Cardiac muscle cell (in vitro differentiated cells and primary cell): ENCODE measurements around the gene DGKB. TPM values are rescaled to one million over a fixed set of nuclear protein-coding genes. Genes with fewer than 3 reads are reported as not detected.

ENCODE experiments used
- DNase-seq, 2 donors: peaks; one replicate each; pipeline versions ENCODE4 v3.0.0 to v3.0.0-alpha.2; 2010 to 2017; ENCODE audit warnings: low read depth in 1 of 2, low spot score in 1 of 2
- H3K27ac ChIP-seq: fragments of 200-600 bp; sonication (generic); 2 replicates; pipeline ENCODE4 v1.5.1; 2016
- H3K27me3 ChIP-seq: fragments of 200-600 bp; sonication (generic); 2 replicates; pipeline ENCODE4 v1.6.0; 2016; ENCODE audit warnings: control low read depth
- H3K36me3 ChIP-seq: fragments of 200-600 bp; sonication (generic); 2 replicates; pipeline ENCODE4 v1.5.1; 2016; ENCODE audit warnings: control low read depth
- H3K4me1 ChIP-seq: fragments of 200-600 bp; sonication (generic); 2 replicates; pipeline ENCODE4 v1.8.1; 2017; ENCODE audit warnings: low read depth, mild to moderate bottlenecking, mixed run types
- H3K4me3 ChIP-seq: fragments of 200-600 bp; sonication (generic); 2 replicates; pipeline ENCODE4 v1.5.1; 2016; ENCODE audit warnings: mild to moderate bottlenecking
- H3K9me3 ChIP-seq: fragments of 200-600 bp; sonication (generic); 2 replicates; pipeline ENCODE4 v1.5.1; 2017; ENCODE audit warnings: low read depth, mild to moderate bottlenecking, control low read depth
- polyA plus RNA-seq: library from polyadenylated mRNA; unstranded; fragments of >200 nt; fragmentation: Nextera tagmentation; extraction: Ambion mirVana; gene quantifications from 2 replicates; pipeline ENCODE4 v1.2.1, GENCODE V29; 2016
- total RNA-seq: library from RNA; depleted of rRNA; stranded (reverse); fragments of >200 nt; gene quantifications from 2 replicates; pipeline ENCODE4 v1.2.3, GENCODE V29; 2016
- TF ChIP-seq, protein P1 (sequence below): IDR thresholded peaks from 2 replicates; pipeline ENCODE4 v1.5.1; 2012; ENCODE audit warnings: low read depth, mild to moderate bottlenecking, low read length

DGKB gene
- total and polyA plus RNA-seq, 2 experiments from 2014 or later, result 0.07 to 0.86 TPM

GRCh38 chr7:14179781-14180180 lies 722.8 kb downstream of the DGKB start:
- H3K4me3 ChIP-seq, result no peak overlapping the region
- TF ChIP-seq, protein P1, sequence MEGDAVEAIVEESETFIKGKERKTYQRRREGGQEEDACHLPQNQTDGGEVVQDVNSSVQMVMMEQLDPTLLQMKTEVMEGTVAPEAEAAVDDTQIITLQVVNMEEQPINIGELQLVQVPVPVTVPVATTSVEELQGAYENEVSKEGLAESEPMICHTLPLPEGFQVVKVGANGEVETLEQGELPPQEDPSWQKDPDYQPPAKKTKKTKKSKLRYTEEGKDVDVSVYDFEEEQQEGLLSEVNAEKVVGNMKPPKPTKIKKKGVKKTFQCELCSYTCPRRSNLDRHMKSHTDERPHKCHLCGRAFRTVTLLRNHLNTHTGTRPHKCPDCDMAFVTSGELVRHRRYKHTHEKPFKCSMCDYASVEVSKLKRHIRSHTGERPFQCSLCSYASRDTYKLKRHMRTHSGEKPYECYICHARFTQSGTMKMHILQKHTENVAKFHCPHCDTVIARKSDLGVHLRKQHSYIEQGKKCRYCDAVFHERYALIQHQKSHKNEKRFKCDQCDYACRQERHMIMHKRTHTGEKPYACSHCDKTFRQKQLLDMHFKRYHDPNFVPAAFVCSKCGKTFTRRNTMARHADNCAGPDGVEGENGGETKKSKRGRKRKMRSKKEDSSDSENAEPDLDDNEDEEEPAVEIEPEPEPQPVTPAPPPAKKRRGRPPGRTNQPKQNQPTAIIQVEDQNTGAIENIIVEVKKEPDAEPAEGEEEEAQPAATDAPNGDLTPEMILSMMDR, result no peak

GRCh38 chr7:14177876-14178275 lies 724.7 kb downstream of the DGKB start:
- no peaks in the 10 kb centered on the region for H3K27me3 ChIP-seq
- H3K9me3 ChIP-seq, result no peaks in the 10 kb centered on the region
- H3K4me1 ChIP-seq, result peaks cover 4% of the 10 kb centered on the region
- H3K27ac ChIP-seq, result no peak overlapping the region
- no peak overlapping the region for H3K4me3 ChIP-seq
- no peak for DNase-seq
- TF ChIP-seq, protein P1, result no peak
- no peaks in the 10 kb centered on the region for H3K36me3 ChIP-seq

More at GRCh38 chr7:14179781-14180180, 722.8 kb downstream of the DGKB start:
- H3K27ac ChIP-seq, result no peak overlapping the region
- H3K9me3 ChIP-seq, result no peaks in the 10 kb centered on the region
- H3K27me3 ChIP-seq, result no peaks in the 10 kb centered on the region
- H3K4me1 ChIP-seq, result peaks cover 4% of the 10 kb centered on the region
- no peak for DNase-seq
- H3K36me3 ChIP-seq, result no peaks in the 10 kb centered on the region

- H3K27me3 ChIP-seq, result no peaks in the 10 kb centered on the region
- TF ChIP-seq, protein P1, result no peak
Measured at GRCh38 chr7:14170872-14171271, 731.7 kb downstream of the DGKB start.

DNA sequence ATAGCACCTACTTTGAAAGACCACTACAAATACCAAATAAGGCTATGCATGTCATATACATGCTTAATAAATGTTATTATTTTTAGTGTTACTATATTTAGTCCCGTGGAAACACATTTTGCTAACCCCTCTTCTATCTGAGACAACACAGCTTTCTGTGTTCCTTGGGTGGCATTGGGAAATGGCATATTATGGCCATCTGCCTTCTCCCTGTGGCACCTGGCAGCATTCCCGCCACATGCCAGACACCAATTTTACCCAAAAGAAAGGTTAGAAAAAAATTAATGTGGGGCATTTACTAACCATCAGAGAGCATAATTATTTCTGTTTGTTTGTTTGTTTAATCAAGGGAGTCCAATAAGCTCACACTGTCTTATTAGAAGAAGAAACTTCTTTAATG lies 744.4 kb downstream of the DGKB start:
- Histone ChIP-seq H3K27ac (no peak overlapping the region), H3K27me3 (no peaks in the 10 kb centered on the region), H3K4me1 (peaks cover 4% of the 10 kb centered on the region), H3K9me3 (no peaks in the 10 kb centered on the region), H3K4me3 (no peak overlapping the region), H3K36me3 (no peaks in the 10 kb centered on the region)
- TF ChIP-seq, protein P1, result no peak
- DNase-seq, result no peak

More at GRCh38 chr7:14170872-14171271, 731.7 kb downstream of the DGKB start:
- no peak overlapping the region for H3K4me3 ChIP-seq
- H3K36me3 ChIP-seq, result no peaks in the 10 kb centered on the region
- H3K9me3 ChIP-seq, result no peaks in the 10 kb centered on the region
- H3K4me1 ChIP-seq, result no peaks in the 10 kb centered on the region
- no peak overlapping the region for H3K27ac ChIP-seq
- no peak for DNase-seq

DNA sequence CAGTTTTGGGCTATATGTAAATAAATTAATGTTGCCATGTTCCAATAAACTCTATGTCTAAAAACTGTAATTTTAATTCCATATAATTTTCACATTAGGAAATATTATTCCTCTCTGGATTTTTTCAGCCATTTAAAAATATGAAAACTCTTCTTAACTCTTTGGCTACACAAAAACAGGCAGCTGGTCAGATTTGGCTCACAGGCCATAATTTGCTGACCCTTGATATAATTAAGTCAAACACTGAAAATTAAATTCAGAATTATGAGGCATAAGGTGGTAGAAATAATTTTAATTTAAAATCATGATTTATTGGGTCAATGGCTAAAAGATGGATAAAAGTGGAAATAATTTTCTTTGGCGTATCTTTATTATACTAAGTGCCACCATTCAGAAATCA lies 746.1 kb downstream of the DGKB start:
- H3K4me3 ChIP-seq, result no peak overlapping the region
- no peaks in the 10 kb centered on the region for H3K9me3 ChIP-seq
- H3K4me1 ChIP-seq, result peaks cover 7% of the 10 kb centered on the region
- no peaks in the 10 kb centered on the region for H3K36me3 ChIP-seq
- DNase-seq, result no peak
- TF ChIP-seq, protein P1, result no peak
- H3K27ac ChIP-seq, result no peak overlapping the region
- H3K27me3 ChIP-seq, result no peaks in the 10 kb centered on the region

- TF ChIP-seq, protein P1, result no peak
- no peak overlapping the region for H3K27ac ChIP-seq
- DNase-seq, result no peak
- H3K9me3 ChIP-seq, result no peaks in the 10 kb centered on the region
- H3K36me3 ChIP-seq, result no peaks in the 10 kb centered on the region
- H3K4me3 ChIP-seq, result no peak overlapping the region
- H3K4me1 ChIP-seq, result peaks cover 7% of the 10 kb centered on the region
- H3K27me3 ChIP-seq, result no peaks in the 10 kb centered on the region
Measured at GRCh38 chr7:14148974-14149373, 753.6 kb downstream of the DGKB start.
